Endothelial cell of umbilical vein (primary cell): Measurements from ENCODE around the gene PBXIP1. TPM values are rescaled to one million over a fixed set of nuclear protein-coding genes. Genes with fewer than 3 reads are reported as not detected.

Experiments used
- BruUV-seq: library from RNA; stranded (reverse); fragments of 400-500 nt; replicated peaks from 2 replicates; lab custom pipeline; 2021; lab: Mats Ljungman, UMichigan
- CTCF ChIA-PET: fragments of 300-600, 350-600 bp; sonication (Branson Sonifier 250); formaldehyde crosslinking; loops from one replicate; lab custom pipeline; 2021; ENCODE audit warnings: antibody characterized with exemption, inconsistent platforms; lab: Charles Lee
- POLR2A ChIA-PET: fragments of 300-600, 350-600 bp; sonication (Branson Sonifier 250); formaldehyde crosslinking; loops from one replicate; lab custom pipeline; 2021; ENCODE audit warnings: antibody characterized with exemption, inconsistent platforms; lab: Charles Lee
- DNase-seq: peaks from one replicate; pipeline ENCODE4 v3.0.0-alpha.2; 2011; ENCODE audit warnings: low read depth, low spot score
- FAIRE-seq: peaks from 2 replicates; lab custom pipeline; 2011; peaks lifted over from hg19 to GRCh38; lab: Jason Lieb, UNC
- H2AFZ ChIP-seq: 2 replicates; pipeline ENCODE4 v1.6.0; 2012; ENCODE audit warnings: low read depth, low read length, control low read depth, inconsistent platforms
- H3K27ac ChIP-seq: 2 replicates; pipeline ENCODE4 v1.5.1; 2011; ENCODE audit warnings: low read depth, mild to moderate bottlenecking, control low read depth, low read length, moderate library complexity; ENCODE audit not compliant: insufficient read depth
- H3K27me3 ChIP-seq, 2 experiments: 2 replicates each; pipeline versions ENCODE4 v1.6.0 to v1.6.1; 2011; ENCODE audit warnings: low read length in 2 of 2, mixed read lengths in 1 of 2; ENCODE audit not compliant: control insufficient read depth in 2 of 2, insufficient read depth in 2 of 2
- H3K36me3 ChIP-seq, 2 experiments: 2 replicates in 1 of 2; 3 replicates in 1 of 2; pipeline ENCODE4 v1.5.1; 2011; ENCODE audit warnings: low read length in 2 of 2, mild to moderate bottlenecking in 1 of 2, moderate library complexity in 1 of 2; ENCODE audit not compliant: control insufficient read depth in 2 of 2, insufficient read depth in 2 of 2; ENCODE audit errors: extremely low read depth in 1 of 2
- H3K4me1 ChIP-seq: 3 replicates; pipeline ENCODE4 v1.5.1; 2011; ENCODE audit warnings: mild to moderate bottlenecking, low read length; ENCODE audit not compliant: control insufficient read depth, insufficient read depth; ENCODE audit errors: extremely low read depth
- H3K4me2 ChIP-seq: 2 replicates; pipeline ENCODE4 v1.6.1; 2011; ENCODE audit warnings: low read length, control low read depth, mixed read lengths; ENCODE audit not compliant: insufficient read depth
- H3K4me3 ChIP-seq, 3 experiments: fragments of 200-600 bp in 1 of 3; sonication (generic), shearing (Covaris generic) in 1 of 3; replicated peaks in 1 of 3; 2 replicates each; pipeline ENCODE4 v1.5.1; 2011 to 2016; ENCODE audit warnings: control low read depth in 3 of 3, low read length in 3 of 3, mild to moderate bottlenecking in 2 of 3, inconsistent platforms in 1 of 3, low read depth in 1 of 3, moderate library complexity in 1 of 3; ENCODE audit not compliant: insufficient read depth in 1 of 3
- H3K79me2 ChIP-seq: 2 replicates; pipeline ENCODE4 v1.6.0; 2012; ENCODE audit warnings: low read length, inconsistent platforms; ENCODE audit not compliant: control insufficient read depth, insufficient read depth
- H3K9ac ChIP-seq: replicated peaks from 2 replicates; pipeline ENCODE3; 2011; ENCODE audit warnings: low read length, control low read depth; ENCODE audit not compliant: insufficient read depth; ENCODE audit errors: extremely low read depth
- H3K9me1 ChIP-seq: replicated peaks from 3 replicates; pipeline ENCODE4 v1.6.0; 2011; ENCODE audit warnings: mild to moderate bottlenecking, low read length; ENCODE audit not compliant: control insufficient read depth, insufficient read depth; ENCODE audit errors: extremely low read depth
- H3K9me3 ChIP-seq: replicated peaks from 2 replicates; pipeline ENCODE4 v1.5.1; 2012; ENCODE audit warnings: low read length, inconsistent platforms; ENCODE audit not compliant: control insufficient read depth, insufficient read depth
- H4K20me1 ChIP-seq: replicated peaks from 2 replicates; pipeline ENCODE3; 2011; ENCODE audit warnings: mild to moderate bottlenecking, low read length; ENCODE audit not compliant: control insufficient read depth, insufficient read depth; ENCODE audit errors: extremely low read depth
- EZH2 ChIP-seq: IDR thresholded peaks from 2 replicates; pipeline ENCODE4 v1.6.1; 2012; ENCODE audit warnings: borderline replicate concordance, low read depth, mild to moderate bottlenecking, moderate library complexity, low read length, inconsistent platforms; ENCODE audit not compliant: severe bottlenecking
- FOS ChIP-seq: IDR thresholded peaks from 2 replicates; pipeline ENCODE4 v1.6.1; 2011; ENCODE audit warnings: mild to moderate bottlenecking, low read length, moderate library complexity, borderline replicate concordance; ENCODE audit not compliant: insufficient read depth
- GATA2 ChIP-seq: IDR thresholded peaks from 2 replicates; pipeline ENCODE4 v1.7.0; 2011; ENCODE audit warnings: low read depth, mild to moderate bottlenecking, moderate library complexity, mixed read lengths, low read length; ENCODE audit not compliant: insufficient read length, insufficient read depth
- JUN ChIP-seq: IDR thresholded peaks from 2 replicates; pipeline ENCODE4 v1.6.1; 2011; ENCODE audit warnings: borderline replicate concordance, low read depth; ENCODE audit not compliant: insufficient read length, insufficient read depth
- MAX ChIP-seq: IDR thresholded peaks from 2 replicates; pipeline ENCODE4 v1.6.1; 2011; ENCODE audit not compliant: insufficient read depth, insufficient read length
- MYC ChIP-seq: IDR thresholded peaks from one replicate; pipeline ENCODE4 v1.6.1; 2011; ENCODE audit warnings: mild to moderate bottlenecking, low read depth, low read length
- POLR2A ChIP-seq: IDR thresholded peaks from 2 replicates; pipeline ENCODE4 v1.6.1; 2012; ENCODE audit warnings: low read depth, mild to moderate bottlenecking, control low read depth, low read length
- POLR2AphosphoS5 ChIP-seq: IDR thresholded peaks from 2 replicates; pipeline ENCODE4 v1.6.1; 2012; ENCODE audit warnings: low read depth, mild to moderate bottlenecking, control low read depth, low read length, moderate library complexity; ENCODE audit not compliant: insufficient read depth
- dilution Hi-C: fragments of 300-500 bp; cut with MboI; formaldehyde crosslinking; loops from one replicate; pipeline ENCODE4 v1.15.0; 2019; ENCODE audit warnings: low sequenced_read_pairs; ENCODE audit not compliant: extremely low pct_ligation_motif_present
- intact Hi-C: fragments of 100-400 bp; cut with micrococcal nuclease; formaldehyde crosslinking; loops from one replicate; pipeline ENCODE4 v1.10.0; 2022
- polyA plus RNA-seq, 4 experiments: library from polyadenylated mRNA; depleted of rRNA in 3 of 4; stranded (reverse) in 3 of 4; unstranded in 1 of 4; fragments of >200 nt; gene quantifications; 2 replicates each; pipeline versions ENCODE4 v1.2.1 to v1.2.3, GENCODE V29; 2011 to 2012; ENCODE audit warnings: missing spikeins in 1 of 4
- total RNA-seq: library from RNA; stranded (reverse); gene quantifications from 2 replicates; pipeline ENCODE4 v1.2.3, GENCODE V29; 2021
- TF ChIP-seq, protein P1 (sequence below), 2 donors: IDR thresholded peaks; 1 replicate in 1 of 2; 2 replicates in 1 of 2; pipeline ENCODE4 v1.5.1; 2011; ENCODE audit warnings: low read length in 2 of 2, mild to moderate bottlenecking in 2 of 2, moderate library complexity in 2 of 2, control low read depth in 1 of 2, inconsistent platforms in 1 of 2, low read depth in 1 of 2; ENCODE audit not compliant: insufficient read depth in 1 of 2; ENCODE audit errors: extremely low read depth in 1 of 2

Gene PBXIP1
- total and polyA plus RNA-seq, 2 donors (not counting 3 experiments of a cell fraction or from before 2014, with no cell fraction given) = 49.4 to 54.7 TPM

DNA sequence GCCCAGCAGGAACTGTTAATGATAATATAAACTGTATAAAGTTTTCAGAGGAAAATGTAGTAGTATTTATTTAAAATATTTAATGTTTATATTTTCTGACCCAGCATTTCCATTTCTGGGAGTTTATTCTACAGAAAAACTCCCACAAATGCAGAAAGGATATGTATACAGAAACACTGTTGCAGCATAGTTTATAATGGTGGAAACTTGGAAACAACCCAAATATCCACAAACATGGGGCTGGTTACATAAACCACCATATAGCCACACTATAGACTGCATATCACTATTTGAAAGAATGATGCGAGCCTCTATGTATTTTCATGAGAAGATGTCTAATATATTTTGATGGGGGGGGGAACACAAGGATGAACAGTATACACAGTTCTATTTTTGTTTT, 54.3 kb downstream of the PBXIP1 start:
- dilution Hi-C loops = no loop called here
- H2AFZ ChIP-seq = no peak overlapping the region
- H3K27ac ChIP-seq = no peak overlapping the region
- ChIA-PET POLR2A (interaction anchor here (0.6 kb wide), 1 partner anchor 20 kb away, joined by 3 read pairs; no protein-coding TSS in a partner anchor), CTCF (no interaction called here)
- BruUV-seq = no TSS peak
- H3K9me1 ChIP-seq = no peaks in the 10 kb centered on the region
- H3K79me2 ChIP-seq = no peaks in the 10 kb centered on the region
- TF ChIP-seq MAX (no peak), JUN (no peak), FOS (no peak), MYC (no peak), POLR2AphosphoS5 (no peak), EZH2 (no peak), GATA2 (no peak), POLR2A (no peak)
- TF ChIP-seq, protein P1, sequence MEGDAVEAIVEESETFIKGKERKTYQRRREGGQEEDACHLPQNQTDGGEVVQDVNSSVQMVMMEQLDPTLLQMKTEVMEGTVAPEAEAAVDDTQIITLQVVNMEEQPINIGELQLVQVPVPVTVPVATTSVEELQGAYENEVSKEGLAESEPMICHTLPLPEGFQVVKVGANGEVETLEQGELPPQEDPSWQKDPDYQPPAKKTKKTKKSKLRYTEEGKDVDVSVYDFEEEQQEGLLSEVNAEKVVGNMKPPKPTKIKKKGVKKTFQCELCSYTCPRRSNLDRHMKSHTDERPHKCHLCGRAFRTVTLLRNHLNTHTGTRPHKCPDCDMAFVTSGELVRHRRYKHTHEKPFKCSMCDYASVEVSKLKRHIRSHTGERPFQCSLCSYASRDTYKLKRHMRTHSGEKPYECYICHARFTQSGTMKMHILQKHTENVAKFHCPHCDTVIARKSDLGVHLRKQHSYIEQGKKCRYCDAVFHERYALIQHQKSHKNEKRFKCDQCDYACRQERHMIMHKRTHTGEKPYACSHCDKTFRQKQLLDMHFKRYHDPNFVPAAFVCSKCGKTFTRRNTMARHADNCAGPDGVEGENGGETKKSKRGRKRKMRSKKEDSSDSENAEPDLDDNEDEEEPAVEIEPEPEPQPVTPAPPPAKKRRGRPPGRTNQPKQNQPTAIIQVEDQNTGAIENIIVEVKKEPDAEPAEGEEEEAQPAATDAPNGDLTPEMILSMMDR (IDR thresholded peaks at IDR 0.05; ENCODE audit: extremely low read depth in 1 of 2, insufficient read depth in 1 of 2, low read depth in 1 of 2, low read length in 2 of 2) = no peak
- FAIRE-seq (no peak), DNase-seq (no peak)
- H3K9me3 ChIP-seq = no peaks in the 10 kb centered on the region
- H3K9ac ChIP-seq = no peak overlapping the region
- H3K4me3 ChIP-seq = no peak overlapping the region
- no peaks in the 10 kb centered on the region for H3K36me3 ChIP-seq
- H4K20me1 ChIP-seq = no peaks in the 10 kb centered on the region
- intact Hi-C loops = no loop called here
- peaks cover 0 to 5% of the 10 kb centered on the region in 2 experiments for H3K27me3 ChIP-seq
- H3K4me2 ChIP-seq = no peak overlapping the region
- H3K4me1 ChIP-seq = no peaks in the 10 kb centered on the region
